ENCODE results near the gene MSH5. TPM values are rescaled to one million over a fixed set of nuclear protein-coding genes. Genes with fewer than 3 reads are reported as not detected.

The MSH5 gene
- total RNA-seq, 1 experiment from 2014 or later = 36.6 TPM

- Mint-ChIP-seq H3K36me3 (ENCODE audit: insufficient read depth, unreplicated experiment) (peaks cover 33% of the 10 kb centered on the region), H3K27me3 (ENCODE audit: insufficient read depth, unreplicated experiment) (no peaks in the 10 kb centered on the region), H3K4me1 (ENCODE audit: insufficient read depth, unreplicated experiment) (peaks cover 24% of the 10 kb centered on the region), H3K9me3 (ENCODE audit: unreplicated experiment) (no peaks in the 10 kb centered on the region), H3K4me3 (ENCODE audit: unreplicated experiment) (no peak overlapping the region), H3K27ac (ENCODE audit: low read depth, unreplicated experiment) (no peak overlapping the region)
- no peak for DNase-seq (ENCODE audit: unreplicated experiment)
- TF ChIP-seq, protein P1, sequence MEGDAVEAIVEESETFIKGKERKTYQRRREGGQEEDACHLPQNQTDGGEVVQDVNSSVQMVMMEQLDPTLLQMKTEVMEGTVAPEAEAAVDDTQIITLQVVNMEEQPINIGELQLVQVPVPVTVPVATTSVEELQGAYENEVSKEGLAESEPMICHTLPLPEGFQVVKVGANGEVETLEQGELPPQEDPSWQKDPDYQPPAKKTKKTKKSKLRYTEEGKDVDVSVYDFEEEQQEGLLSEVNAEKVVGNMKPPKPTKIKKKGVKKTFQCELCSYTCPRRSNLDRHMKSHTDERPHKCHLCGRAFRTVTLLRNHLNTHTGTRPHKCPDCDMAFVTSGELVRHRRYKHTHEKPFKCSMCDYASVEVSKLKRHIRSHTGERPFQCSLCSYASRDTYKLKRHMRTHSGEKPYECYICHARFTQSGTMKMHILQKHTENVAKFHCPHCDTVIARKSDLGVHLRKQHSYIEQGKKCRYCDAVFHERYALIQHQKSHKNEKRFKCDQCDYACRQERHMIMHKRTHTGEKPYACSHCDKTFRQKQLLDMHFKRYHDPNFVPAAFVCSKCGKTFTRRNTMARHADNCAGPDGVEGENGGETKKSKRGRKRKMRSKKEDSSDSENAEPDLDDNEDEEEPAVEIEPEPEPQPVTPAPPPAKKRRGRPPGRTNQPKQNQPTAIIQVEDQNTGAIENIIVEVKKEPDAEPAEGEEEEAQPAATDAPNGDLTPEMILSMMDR (IDR thresholded peaks at IDR 0.05; ENCODE audit: unreplicated experiment) = no peak
- intact Hi-C loops (cut with micrococcal nuclease) = loop anchor here (1.0 to 10.0 kb wide), 2 partner anchors 14 to 233 kb away; partner anchors contain the start of genes ATP6V1G2, DDX39B and NFKBIL1
- BruUV-seq (replicated peaks) = no TSS peak
- CTCF ChIA-PET = interaction anchor here (0.5 to 1.8 kb wide), 3 partner anchors 13 to 1878 kb away, joined by 3 to 8 read pairs (median 4); no protein-coding TSS in a partner anchor
- POLR2A ChIA-PET = interaction anchor here (0.6 to 2.2 kb wide), 21 partner anchors 9 to 193 kb away, joined by 3 to 14 read pairs (median 4); partner anchors contain the start of genes C6orf47, CLIC1, HSPA1A and HSPA1B
Observed at GRCh38 chr6:31777667-31778050, 37.9 kb downstream of the MSH5 start.

- DNase-seq (ENCODE audit: unreplicated experiment) = no peak
- Mint-ChIP-seq H3K27ac (ENCODE audit: low read depth, unreplicated experiment) (no peak overlapping the region), H3K4me3 (ENCODE audit: unreplicated experiment) (no peak overlapping the region), H3K4me1 (ENCODE audit: insufficient read depth, unreplicated experiment) (peaks cover 20% of the 10 kb centered on the region), H3K36me3 (ENCODE audit: insufficient read depth, unreplicated experiment) (peaks cover 38% of the 10 kb centered on the region), H3K9me3 (ENCODE audit: unreplicated experiment) (no peaks in the 10 kb centered on the region), H3K27me3 (ENCODE audit: insufficient read depth, unreplicated experiment) (no peaks in the 10 kb centered on the region)
- ChIA-PET POLR2A (interaction anchor here (0.6 to 2.2 kb wide), 15 partner anchors 8 to 192 kb away, joined by 3 to 14 read pairs (median 4); partner anchors contain the start of genes C6orf47, HSPA1B, LSM2 and MSH5), CTCF (interaction anchor here (0.8 to 2.1 kb wide), 3 partner anchors 8 to 55 kb away, joined by 3 to 10 read pairs (median 8); no protein-coding TSS in a partner anchor)
- intact Hi-C loops (cut with micrococcal nuclease) = loop anchor here (10.0 kb wide), 1 partner anchor 233 kb away; the partner anchor contains the start of genes ATP6V1G2, DDX39B and NFKBIL1
- no TSS peak for BruUV-seq (replicated peaks)
- TF ChIP-seq, protein P1 (IDR thresholded peaks at IDR 0.05; ENCODE audit: unreplicated experiment) = no peak
Observed at GRCh38 chr6:31778193-31778592, 38.4 kb downstream of the MSH5 start.

GRCh38 chr6:31778999-31779885 lies 39.4 kb downstream of the MSH5 start:
- H3K4me1 Mint-ChIP-seq (ENCODE audit: insufficient read depth, unreplicated experiment) = peaks cover 20% of the 10 kb centered on the region
- H3K9me3 Mint-ChIP-seq (ENCODE audit: unreplicated experiment) = no peaks in the 10 kb centered on the region
- H3K27ac Mint-ChIP-seq (ENCODE audit: low read depth, unreplicated experiment) = no peak overlapping the region
- ChIA-PET CTCF (interaction anchor here (2.1 kb wide), 1 partner anchor 9 kb away, joined by 10 read pairs; no protein-coding TSS in a partner anchor), POLR2A (interaction anchor here (0.5 to 1.8 kb wide), 5 partner anchors 27 to 171 kb away, joined by 3 to 4 read pairs (median 3); partner anchors contain the start of gene LSM2)
- DNase-seq (ENCODE audit: unreplicated experiment) = no peak
- BruUV-seq (replicated peaks) = no TSS peak
- peaks cover 42% of the 10 kb centered on the region for H3K36me3 Mint-ChIP-seq (ENCODE audit: insufficient read depth, unreplicated experiment)
- TF ChIP-seq, protein P1 (IDR thresholded peaks at IDR 0.05; ENCODE audit: unreplicated experiment) = no peak
- H3K27me3 Mint-ChIP-seq (ENCODE audit: insufficient read depth, unreplicated experiment) = no peaks in the 10 kb centered on the region
- intact Hi-C loops (cut with micrococcal nuclease) = loop anchor here (10.0 kb wide), 1 partner anchor 234 kb away; the partner anchor contains the start of genes ATP6V1G2, DDX39B and NFKBIL1
- H3K4me3 Mint-ChIP-seq (ENCODE audit: unreplicated experiment) = no peak overlapping the region

DNA sequence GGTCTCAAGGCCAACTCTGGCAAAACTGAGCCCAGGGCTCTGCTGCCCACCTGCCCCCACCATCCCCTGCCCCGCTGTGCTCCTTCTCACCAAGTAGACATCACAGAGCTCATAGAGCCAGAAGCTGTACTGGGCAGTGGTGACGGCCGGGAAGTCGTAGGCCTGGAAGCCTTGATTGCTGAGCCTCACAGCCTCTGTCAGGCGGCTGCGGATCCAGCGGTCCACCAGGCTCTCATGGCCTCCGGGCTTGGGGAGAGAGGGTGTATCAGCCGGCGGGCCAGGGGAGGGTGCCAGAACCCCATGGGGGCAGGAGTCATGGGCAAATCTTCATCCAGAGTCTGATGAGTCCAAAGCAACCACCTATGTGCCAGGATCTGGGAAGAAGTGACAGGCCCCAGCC lies 40.1 kb downstream of the MSH5 start:
- TF ChIP-seq, protein P1 (IDR thresholded peaks at IDR 0.05; ENCODE audit: unreplicated experiment) = no peak
- intact Hi-C loops (cut with micrococcal nuclease) = loop anchor here (10.0 kb wide), 1 partner anchor 235 kb away; the partner anchor contains the start of genes ATP6V1G2, DDX39B and NFKBIL1
- H3K27me3 Mint-ChIP-seq (ENCODE audit: insufficient read depth, unreplicated experiment) = no peaks in the 10 kb centered on the region
- no TSS peak for BruUV-seq (replicated peaks)
- no peak for DNase-seq (ENCODE audit: unreplicated experiment)
- H3K27ac Mint-ChIP-seq (ENCODE audit: low read depth, unreplicated experiment) = no peak overlapping the region
- no peaks in the 10 kb centered on the region for H3K9me3 Mint-ChIP-seq (ENCODE audit: unreplicated experiment)
- no peak overlapping the region for H3K4me3 Mint-ChIP-seq (ENCODE audit: unreplicated experiment)
- ChIA-PET POLR2A (interaction anchor here (1.1 to 1.8 kb wide), 2 partner anchors 26 to 47 kb away, joined by 3 to 4 read pairs; no protein-coding TSS in a partner anchor), CTCF (interaction anchor here (0.6 to 2.1 kb wide), 2 partner anchors 10 to 49 kb away, joined by 3 to 10 read pairs; no protein-coding TSS in a partner anchor)
- H3K36me3 Mint-ChIP-seq (ENCODE audit: insufficient read depth, unreplicated experiment) = peaks cover 46% of the 10 kb centered on the region
- H3K4me1 Mint-ChIP-seq (ENCODE audit: insufficient read depth, unreplicated experiment) = peaks cover 20% of the 10 kb centered on the region

Measured in MCF 10A (cell line).